ENCODE data around the gene SAMD14.

- TF ChIP-seq CTCF (conservative IDR thresholded peaks at IDR 0.05) (no peak), ZFX (IDR thresholded peaks at IDR 0.05) (no peak)
These were observed 25.3 kb upstream of the SAMD14 start for GRCh38 chr17:50155115-50155819.

Measured in C4-2B (cell line).